Aorta (tissue), 5 donors: Measurements from ENCODE around the gene DGKB. TPM values are rescaled to one million over a fixed set of nuclear protein-coding genes. Genes with fewer than 3 reads are reported as not detected.

Source experiments
- ATAC-seq: fragments of 200-7000 bp; cut with Tn5 transposase; one replicate; pipeline ENCODE4 v1.9.1; 2022; ENCODE audit warnings: moderate library complexity; ENCODE audit not compliant: low FRiP score
- DNase-seq, 2 donors: peaks; one replicate each; pipeline ENCODE4 v3.0.0-alpha.2; 2020
- H3K27ac ChIP-seq, 2 donors: one replicate each; pipeline ENCODE4 v1.5.1; 2013; ENCODE audit warnings: low read length in 2 of 2, mild to moderate bottlenecking in 2 of 2, moderate library complexity in 2 of 2, control low read depth in 1 of 2, inconsistent platforms in 1 of 2, low read depth in 1 of 2
- H3K27me3 ChIP-seq, 2 donors: one replicate each; pipeline ENCODE4 v1.6.1; 2013; ENCODE audit warnings: control low read depth in 1 of 2, low read length in 1 of 2, mild to moderate bottlenecking in 1 of 2, moderate library complexity in 1 of 2; ENCODE audit not compliant: insufficient read depth in 2 of 2, control insufficient read depth in 1 of 2
- H3K36me3 ChIP-seq, 2 donors: one replicate each; pipeline ENCODE4 v1.6.1; 2013; ENCODE audit warnings: control low read depth in 1 of 2, low read length in 1 of 2, mild to moderate bottlenecking in 1 of 2; ENCODE audit not compliant: insufficient read depth in 2 of 2, control insufficient read depth in 1 of 2
- H3K4me1 ChIP-seq, 2 donors: one replicate each; pipeline ENCODE4 v1.6.1; 2013; ENCODE audit warnings: low read length in 2 of 2, control low read depth in 1 of 2, mild to moderate bottlenecking in 1 of 2, moderate library complexity in 1 of 2; ENCODE audit not compliant: insufficient read depth in 2 of 2, control insufficient read depth in 1 of 2
- H3K4me3 ChIP-seq, 2 donors: one replicate each; pipeline ENCODE4 v1.5.1; 2013; ENCODE audit warnings: low read length in 2 of 2, control low read depth in 1 of 2, mild to moderate bottlenecking in 1 of 2
- H3K9me3 ChIP-seq: one replicate; pipeline ENCODE4 v1.6.1; 2013; ENCODE audit warnings: mild to moderate bottlenecking, low read length; ENCODE audit not compliant: control insufficient read depth
- WGBS, 2 donors: extraction: QIAGEN DNeasy Blood & Tissue Kit; methylation state at CpG; one replicate each; pipeline ENCODE4 v1.1.7; 2013; 5-methylcytosine and 5-hydroxymethylcytosine counted together
- intact Hi-C, 2 donors: fragments of 100-400 bp; cut with DNase I; formaldehyde crosslinking; loops; one replicate each; pipeline versions ENCODE4 v1.14.2 to v1.15.0; 2022
- polyA plus RNA-seq, 2 donors: library from polyadenylated mRNA; stranded (reverse); fragments of 200-250 nt; gene quantifications; one replicate each; pipeline ENCODE4 v1.2.3, GENCODE V29; 2013
- total RNA-seq, 2 donors: library from RNA; stranded (reverse); fragmentation: NEBNext Ultra II Directional; extraction: Animal tissue kit (Norgen Biotek cat#: 25700); gene quantifications; one replicate each; pipeline ENCODE4 v1.2.1, GENCODE V29; 2021
- donor health status: healthy with polysubstance abuse.
- donor health status: Bipolar disorder and iron deficiency.
- donor health status: DM: no; HTN: no; CAD: no.
- donor health status: DM: no; HTN: no; CAD: no.
- donor health status: DM: yes; HTN: yes; CAD: no.

Gene DGKB
- total and polyA plus RNA-seq, 4 donors, result 0.96 to 1.1 TPM; not detected in 2

DNA sequence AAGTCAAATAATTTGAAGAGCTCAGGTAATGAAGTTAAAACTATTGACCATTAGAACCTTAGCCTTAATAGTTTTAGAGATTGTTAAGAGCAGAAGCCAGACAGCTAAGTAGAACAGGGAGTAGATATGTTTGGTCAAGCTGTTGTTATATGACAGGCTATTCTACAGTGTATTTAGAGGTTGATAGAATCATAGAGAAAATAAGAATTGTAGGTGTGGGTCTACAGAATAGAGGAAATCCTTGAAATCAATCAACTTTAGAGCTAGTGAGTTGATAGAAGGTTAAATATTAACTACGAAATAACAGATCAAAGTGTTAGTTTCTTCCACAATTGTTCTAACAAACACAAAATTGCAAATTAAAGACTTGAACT is 80.1 kb downstream of the DGKB start:
- WGBS, 2 donors, result 87 to 89% methylated on average over 1 of the region's 1 CpG
- no peaks in the 10 kb centered on the region for H3K27me3 ChIP-seq
- intact Hi-C loops, result no loop called here
- ATAC-seq (no peak), DNase-seq (no peak)
- no peak overlapping the region for H3K27ac ChIP-seq
- no peaks in the 10 kb centered on the region for H3K4me1 ChIP-seq
- H3K4me3 ChIP-seq, result no peak overlapping the region
- no peaks in the 10 kb centered on the region for H3K36me3 ChIP-seq
- H3K9me3 ChIP-seq, result no peaks in the 10 kb centered on the region

- H3K27me3 ChIP-seq, result no peaks in the 10 kb centered on the region
- DNase-seq, result no peak
- WGBS, 2 donors, result 73 to 90% methylated on average over 2 of the region's 2 CpGs
- H3K4me3 ChIP-seq, result no peak overlapping the region
- intact Hi-C loops, result no loop called here
- no peaks in the 10 kb centered on the region for H3K36me3 ChIP-seq
- no peaks in the 10 kb centered on the region for H3K9me3 ChIP-seq
- no peak for ATAC-seq
- no peak overlapping the region for H3K27ac ChIP-seq
- H3K4me1 ChIP-seq, result no peaks in the 10 kb centered on the region
These were observed 80.6 kb downstream of the DGKB start for GRCh38 chr7:14821757-14822480.

DNA sequence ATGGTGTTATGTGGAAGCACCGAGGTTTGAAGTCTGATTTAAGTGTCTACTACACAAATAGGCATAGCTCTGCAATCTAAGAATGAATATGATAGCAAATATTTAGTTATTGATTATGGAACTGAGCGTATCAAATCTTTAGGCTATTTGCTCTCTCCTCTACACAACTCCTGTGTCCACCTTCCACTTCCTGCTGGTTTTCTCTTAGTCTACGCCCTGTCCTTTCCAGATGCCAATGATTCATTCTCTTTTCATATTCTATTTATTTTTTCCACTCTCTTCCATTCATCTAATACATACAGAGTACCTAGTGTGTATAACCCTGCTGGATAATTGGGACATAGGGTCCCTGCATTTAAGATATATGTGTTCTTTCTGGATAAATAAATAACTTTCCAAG is 83.7 kb downstream of the DGKB start:
- H3K27ac ChIP-seq, result no peak overlapping the region
- no peak for ATAC-seq
- H3K36me3 ChIP-seq, result no peaks in the 10 kb centered on the region
- no peaks in the 10 kb centered on the region for H3K9me3 ChIP-seq
- no peak overlapping the region for H3K4me3 ChIP-seq
- no peak for DNase-seq
- no peaks in the 10 kb centered on the region for H3K27me3 ChIP-seq
- 81 to 84% methylated on average over 3 of the region's 3 CpGs for WGBS, 2 donors
- H3K4me1 ChIP-seq, result no peaks in the 10 kb centered on the region
- intact Hi-C loops, result no loop called here

DNA sequence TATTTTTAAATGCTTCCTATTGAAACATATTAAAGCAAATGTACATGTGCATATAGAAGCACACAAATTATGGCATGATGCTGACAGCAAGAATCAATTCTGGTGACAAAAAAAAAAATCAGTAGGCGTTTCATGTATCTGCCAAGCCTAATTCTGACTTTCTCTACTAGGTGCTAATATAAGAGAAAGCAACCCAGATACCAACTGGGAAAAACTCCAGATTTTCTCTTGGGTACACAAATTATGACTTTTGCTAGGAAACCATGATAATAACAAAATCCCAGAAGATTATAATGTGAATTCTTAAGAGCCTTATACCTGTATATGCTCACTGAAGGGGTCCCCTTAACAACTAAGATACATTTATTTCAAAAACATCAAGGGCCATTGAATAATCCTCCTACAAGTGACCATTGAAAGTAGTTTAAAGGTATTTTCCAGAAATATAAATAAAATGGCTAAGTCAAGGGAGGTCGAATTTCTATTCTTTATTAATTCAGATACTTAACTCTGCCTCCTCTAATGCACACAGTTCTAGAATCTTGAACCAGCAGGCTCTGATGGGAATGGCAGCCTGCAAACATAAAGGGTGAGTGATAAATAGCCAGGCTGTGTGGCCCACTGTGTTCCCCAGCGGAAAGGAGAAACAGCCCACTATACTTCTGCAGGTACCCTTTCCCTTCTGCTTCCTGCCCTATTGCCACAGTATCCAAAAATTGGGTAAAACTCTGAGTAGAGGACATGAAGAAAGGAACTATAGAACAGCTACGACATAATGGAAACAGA is 84.5 kb downstream of the DGKB start:
- Histone ChIP-seq H3K9me3 (no peaks in the 10 kb centered on the region), H3K27me3 (no peaks in the 10 kb centered on the region), H3K4me3 (no peak overlapping the region), H3K27ac (no peak overlapping the region), H3K36me3 (no peaks in the 10 kb centered on the region), H3K4me1 (no peaks in the 10 kb centered on the region)
- DNase-seq (no peak), ATAC-seq (no peak)
- intact Hi-C loops, result no loop called here
- 71 to 78% methylated on average over 4 of the region's 4 CpGs for WGBS, 2 donors

DNA sequence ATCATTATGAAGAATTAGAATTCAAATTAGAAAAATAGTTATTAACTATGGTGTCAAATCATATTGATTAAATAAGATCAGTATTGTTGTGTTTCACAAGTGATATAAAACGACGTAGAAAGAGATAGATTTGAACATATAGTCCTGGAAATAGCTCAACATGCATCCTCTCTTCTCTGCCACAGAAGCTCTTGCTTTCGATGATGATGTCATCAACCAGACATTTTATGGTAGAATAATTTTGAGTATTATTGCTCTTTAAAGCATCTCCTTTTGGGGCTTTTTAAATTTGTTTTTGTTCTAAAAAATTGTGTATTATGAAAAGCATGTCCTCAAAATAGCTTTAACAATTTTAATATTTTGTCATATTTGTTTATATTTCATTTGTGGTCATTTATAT is 95.0 kb downstream of the DGKB start:
- no peaks in the 10 kb centered on the region for H3K27me3 ChIP-seq
- DNase-seq (no peak), ATAC-seq (no peak)
- 73 to 79% methylated on average over 3 of the region's 3 CpGs for WGBS, 2 donors
- H3K4me3 ChIP-seq, result no peak overlapping the region
- no peaks in the 10 kb centered on the region for H3K9me3 ChIP-seq
- no peaks in the 10 kb centered on the region for H3K36me3 ChIP-seq
- no peak overlapping the region for H3K27ac ChIP-seq
- intact Hi-C loops, result no loop called here
- no peaks in the 10 kb centered on the region for H3K4me1 ChIP-seq

- H3K36me3 ChIP-seq, result no peaks in the 10 kb centered on the region
- no peak overlapping the region for H3K27ac ChIP-seq
- DNase-seq (no peak), ATAC-seq (no peak)
- H3K27me3 ChIP-seq, result no peaks in the 10 kb centered on the region
- H3K4me1 ChIP-seq, result no peaks in the 10 kb centered on the region
- H3K9me3 ChIP-seq, result no peaks in the 10 kb centered on the region
- intact Hi-C loops, result no loop called here
- WGBS, 2 donors, result 12 to 18% methylated on average over 1 of the region's 1 CpG
- no peak overlapping the region for H3K4me3 ChIP-seq
These were observed 95.7 kb downstream of the DGKB start for GRCh38 chr7:14806891-14807290.

- DNase-seq (no peak), ATAC-seq (no peak)
- no peaks in the 10 kb centered on the region for H3K9me3 ChIP-seq
- no peaks in the 10 kb centered on the region for H3K27me3 ChIP-seq
- H3K4me3 ChIP-seq, result no peak overlapping the region
- intact Hi-C loops, result no loop called here
- H3K27ac ChIP-seq, result no peak overlapping the region
- WGBS, 2 donors, result 86 to 90% methylated on average over 2 of the region's 2 CpGs
- H3K4me1 ChIP-seq, result no peaks in the 10 kb centered on the region
- no peaks in the 10 kb centered on the region for H3K36me3 ChIP-seq
These were observed 97.3 kb downstream of the DGKB start for GRCh38 chr7:14805105-14805719.

- no peaks in the 10 kb centered on the region for H3K27me3 ChIP-seq
- no peaks in the 10 kb centered on the region for H3K36me3 ChIP-seq
- intact Hi-C loops, result no loop called here
- no peak overlapping the region for H3K4me3 ChIP-seq
- 89 to 95% methylated on average over 2 of the region's 2 CpGs for WGBS, 2 donors
- DNase-seq (no peak), ATAC-seq (no peak)
- no peaks in the 10 kb centered on the region for H3K9me3 ChIP-seq
- no peaks in the 10 kb centered on the region for H3K4me1 ChIP-seq
- H3K27ac ChIP-seq, result no peak overlapping the region
These were observed 101.9 kb downstream of the DGKB start for GRCh38 chr7:14800664-14801063.

- no peak for DNase-seq
- Histone ChIP-seq H3K4me1 (no peaks in the 10 kb centered on the region), H3K36me3 (no peaks in the 10 kb centered on the region), H3K9me3 (no peaks in the 10 kb centered on the region), H3K27me3 (no peaks in the 10 kb centered on the region), H3K27ac (no peak overlapping the region), H3K4me3 (no peak overlapping the region)
- ATAC-seq, result no peak
- intact Hi-C loops, result no loop called here
- WGBS, 2 donors, result 80 to 90% methylated on average over 2 of the region's 2 CpGs
These were observed 109.4 kb downstream of the DGKB start for GRCh38 chr7:14793151-14793550.
